GM21526 (cell line): ENCODE measurements around the gene GHR.

ENCODE experiments used
- ATAC-seq: cut with Tn5 transposase; IDR thresholded peaks from one replicate; pipeline ENCODE4 v1.9.1; 2021; ENCODE audit warnings: moderate library complexity; ENCODE audit not compliant: unreplicated experiment, low FRiP score

GHR gene

GRCh38 chr5:42514754-42515153 is 91.5 kb downstream of the GHR start:
- ATAC-seq: no peak

GRCh38 chr5:42515504-42515903 is 92.3 kb downstream of the GHR start:
- no peak for ATAC-seq

- ATAC-seq: no peak
These were observed 93.2 kb downstream of the GHR start for GRCh38 chr5:42516282-42517042.

GRCh38 chr5:42517164-42517563 is 93.9 kb downstream of the GHR start:
- ATAC-seq: no peak

GRCh38 chr5:42518595-42519221 is 95.5 kb downstream of the GHR start:
- no peak for ATAC-seq

GRCh38 chr5:42520203-42520602 is 97.0 kb downstream of the GHR start:
- no peak for ATAC-seq

GRCh38 chr5:42520957-42521356 is 97.7 kb downstream of the GHR start:
- no peak for ATAC-seq

- ATAC-seq: no peak
These were observed 98.2 kb downstream of the GHR start for GRCh38 chr5:42521406-42521805.

GRCh38 chr5:42522783-42523182 is 99.5 kb downstream of the GHR start:
- no peak for ATAC-seq

GRCh38 chr5:42526179-42526578 is 102.9 kb downstream of the GHR start:
- ATAC-seq: no peak

GRCh38 chr5:42531611-42532010 is 108.4 kb downstream of the GHR start:
- ATAC-seq: no peak

GRCh38 chr5:42542106-42542505 is 118.9 kb downstream of the GHR start:
- no peak for ATAC-seq

GRCh38 chr5:42543774-42544173 is 120.5 kb downstream of the GHR start:
- ATAC-seq: no peak

- no peak for ATAC-seq
These were observed 121.8 kb downstream of the GHR start for GRCh38 chr5:42545038-42545437.

GRCh38 chr5:42547141-42547540 is 123.9 kb downstream of the GHR start:
- ATAC-seq: no peak

- ATAC-seq: no peak
These were observed 124.7 kb downstream of the GHR start for GRCh38 chr5:42547894-42548293.

- ATAC-seq: no peak
These were observed 129.4 kb downstream of the GHR start for GRCh38 chr5:42552597-42552996.

- ATAC-seq: no peak
These were observed 130.2 kb downstream of the GHR start for GRCh38 chr5:42553461-42553860.

- no peak for ATAC-seq
These were observed 131.8 kb downstream of the GHR start for GRCh38 chr5:42555010-42555409.

- ATAC-seq: no peak
These were observed 132.6 kb downstream of the GHR start for GRCh38 chr5:42555797-42556196.

- no peak for ATAC-seq
These were observed 134.4 kb downstream of the GHR start for GRCh38 chr5:42557689-42558088.

- no peak for ATAC-seq
These were observed 138.4 kb downstream of the GHR start for GRCh38 chr5:42561656-42562055.
